ENCODE results near the gene COL15A1. TPM values are rescaled to one million over a fixed set of nuclear protein-coding genes. Genes with fewer than 3 reads are reported as not detected.

The COL15A1 gene
- total and polyA plus RNA-seq, 2 donors (not counting 1 experiment from before 2014, with no cell fraction given) = not detected

GRCh38 chr9:99078717-99079116 is 135.0 kb downstream of the COL15A1 start:
- ChIA-PET CTCF (interaction anchor here (0.6 kb wide), 1 partner anchor 827 kb away, joined by 5 read pairs; no protein-coding TSS in a partner anchor), POLR2A (no interaction called here)
- no peak overlapping the region for H3K4me3 Mint-ChIP-seq
- no peak overlapping the region for H3K4me3 ChIP-seq (ENCODE audit: control extremely low read depth in 1 of 5, extremely low read depth in 1 of 5, insufficient read depth in 1 of 5, low read depth in 2 of 5, low read length in 4 of 5)
- no peaks in the 10 kb centered on the region for H3K79me2 ChIP-seq (ENCODE audit: control insufficient read depth, insufficient read depth, low read length)
- ATAC-seq (ENCODE audit: low read depth) (no peak), DNase-seq (no peak)
- no peak overlapping the region for H3K4me2 ChIP-seq (replicated peaks; ENCODE audit: low read depth, low read length, poor library complexity, severe bottlenecking)
- 93% methylated on average over 1 of the region's 2 CpGs for WGBS (ENCODE audit: insufficient coverage)
- no peak for TF ChIP-seq CTCF (IDR thresholded peaks at IDR 0.05)
- TF ChIP-seq EZH2 (IDR thresholded peaks at IDR 0.05; ENCODE audit: borderline replicate concordance, insufficient read depth, low read depth, low read length, poor library complexity, severe bottlenecking) = no peak
- H3K27ac ChIP-seq (ENCODE audit: low read length in 2 of 2) = no peak overlapping the region
- peaks cover 11 to 14% of the 10 kb centered on the region in 2 donors for H3K4me1 ChIP-seq (ENCODE audit: control insufficient read depth in 2 of 2, insufficient read depth in 2 of 2, low read length in 2 of 2)
- H3K27ac Mint-ChIP-seq = no peak overlapping the region
- H3K9ac ChIP-seq (ENCODE audit: low read length) = no peak overlapping the region
- intact Hi-C loops (cut with micrococcal nuclease) = no loop called here
- H3K9me3 Mint-ChIP-seq (ENCODE audit: insufficient read depth) = no peaks in the 10 kb centered on the region
- H3K27me3 ChIP-seq (replicated peaks in 1 of 4; ENCODE audit: control extremely low read depth in 1 of 4, control insufficient read depth in 3 of 4, insufficient read depth in 4 of 4, low read length in 3 of 4) = no peaks in the 10 kb centered on the region
- H3K36me3 ChIP-seq (replicated peaks in 1 of 2; ENCODE audit: control extremely low read depth in 1 of 2, control insufficient read depth in 1 of 2, extremely low read depth in 1 of 2, insufficient read depth in 2 of 2, low read length in 1 of 2) = no peaks in the 10 kb centered on the region
- no peaks in the 10 kb centered on the region for H3K27me3 Mint-ChIP-seq
- no peaks in the 10 kb centered on the region for H3K9me3 ChIP-seq (ENCODE audit: control extremely low read depth in 1 of 3, control insufficient read depth in 2 of 3, insufficient read depth in 1 of 3, low read length in 2 of 3)
- H2AFZ ChIP-seq (ENCODE audit: insufficient read depth, low read depth, low read length, poor library complexity, severe bottlenecking) = no peak overlapping the region
- H4K20me1 ChIP-seq (ENCODE audit: control insufficient read depth, insufficient read depth, low read length, poor library complexity, severe bottlenecking) = no peaks in the 10 kb centered on the region
- H3K4me1 Mint-ChIP-seq = peaks cover 14% of the 10 kb centered on the region

- Histone ChIP-seq H3K4me1 (ENCODE audit: control insufficient read depth in 2 of 2, insufficient read depth in 2 of 2, low read length in 2 of 2) (peaks cover 11 to 14% of the 10 kb centered on the region in 2 donors), H3K4me2 (replicated peaks; ENCODE audit: low read depth, low read length, poor library complexity, severe bottlenecking) (no peak overlapping the region), H3K36me3 (replicated peaks in 1 of 2; ENCODE audit: control extremely low read depth in 1 of 2, control insufficient read depth in 1 of 2, extremely low read depth in 1 of 2, insufficient read depth in 2 of 2, low read length in 1 of 2) (no peaks in the 10 kb centered on the region), H3K4me3 (ENCODE audit: control extremely low read depth in 1 of 5, extremely low read depth in 1 of 5, insufficient read depth in 1 of 5, low read depth in 2 of 5, low read length in 4 of 5) (no peak overlapping the region), H3K27me3 (replicated peaks in 1 of 4; ENCODE audit: control extremely low read depth in 1 of 4, control insufficient read depth in 3 of 4, insufficient read depth in 4 of 4, low read length in 3 of 4) (no peaks in the 10 kb centered on the region), H3K9ac (ENCODE audit: low read length) (no peak overlapping the region), H3K79me2 (ENCODE audit: control insufficient read depth, insufficient read depth, low read length) (no peaks in the 10 kb centered on the region), H3K27ac (ENCODE audit: low read length in 2 of 2) (no peak overlapping the region), H4K20me1 (ENCODE audit: control insufficient read depth, insufficient read depth, low read length, poor library complexity, severe bottlenecking) (no peaks in the 10 kb centered on the region), H2AFZ (ENCODE audit: insufficient read depth, low read depth, low read length, poor library complexity, severe bottlenecking) (no peak overlapping the region), H3K9me3 (ENCODE audit: control extremely low read depth in 1 of 3, control insufficient read depth in 2 of 3, insufficient read depth in 1 of 3, low read length in 2 of 3) (no peaks in the 10 kb centered on the region)
- intact Hi-C loops (cut with micrococcal nuclease) = no loop called here
- DNase-seq (no peak), ATAC-seq (ENCODE audit: low read depth) (no peak)
- CTCF ChIA-PET = no interaction called here
- no peaks in the 10 kb centered on the region for H3K9me3 Mint-ChIP-seq (ENCODE audit: insufficient read depth)
- TF ChIP-seq CTCF (IDR thresholded peaks at IDR 0.05) = no peak
- TF ChIP-seq EZH2 (IDR thresholded peaks at IDR 0.05; ENCODE audit: borderline replicate concordance, insufficient read depth, low read depth, low read length, poor library complexity, severe bottlenecking) = no peak
- WGBS (ENCODE audit: insufficient coverage) = 92% methylated on average over 1 of the region's 3 CpGs
- H3K4me3 Mint-ChIP-seq = no peak overlapping the region
- no peaks in the 10 kb centered on the region for H3K27me3 Mint-ChIP-seq
- H3K27ac Mint-ChIP-seq = no peak overlapping the region
- POLR2A ChIA-PET = no interaction called here
- peaks cover 14% of the 10 kb centered on the region for H3K4me1 Mint-ChIP-seq
These were observed 135.8 kb downstream of the COL15A1 start for GRCh38 chr9:99079542-99079941.
